Brain microvascular endothelial cell (primary cell): ENCODE measurements around the gene MRPL33.

ENCODE experiments used
- DNase-seq: peaks from one replicate; pipeline ENCODE4 v3.0.0-alpha.2; 2020
- H3K27ac ChIP-seq: fragments of 250-450 bp; sonication (Bioruptor Pico); 2 replicates; pipeline ENCODE4 v1.5.1; 2020; ENCODE audit warnings: mild to moderate bottlenecking, moderate library complexity
- H3K27me3 ChIP-seq: fragments of 250-450 bp; sonication (Bioruptor Pico); replicated peaks from 2 replicates; pipeline ENCODE4 v1.5.1; 2020; ENCODE audit warnings: mild to moderate bottlenecking
- H3K36me3 ChIP-seq: fragments of 250-450 bp; sonication (Bioruptor Pico); replicated peaks from 2 replicates; pipeline ENCODE4 v1.5.1; 2020; ENCODE audit warnings: mild to moderate bottlenecking
- H3K4me3 ChIP-seq: 2 replicates; pipeline ENCODE4 v1.5.1; 2011; ENCODE audit warnings: low read depth, mild to moderate bottlenecking, control low read depth, low read length, moderate library complexity
- in situ Hi-C: cut with HindIII; loops from 2 replicates; pipeline ENCODE4 v1.10.0; 2017; ENCODE audit warnings: low sequenced_read_pairs, low pct_ligation_motif_present
- TF ChIP-seq, protein P1 (sequence below): IDR thresholded peaks from 2 replicates; pipeline ENCODE4 v1.5.1; 2011; ENCODE audit warnings: low read depth, mild to moderate bottlenecking, moderate library complexity, low read length, control low read depth, inconsistent platforms; ENCODE audit errors: missing control alignments

The MRPL33 gene

GRCh38 chr2:27795093-27795834, 23.7 kb downstream of the MRPL33 start:
- DNase-seq, result no peak
- in situ Hi-C loops, result no loop called here
- Histone ChIP-seq H3K27ac (no peak overlapping the region), H3K36me3 (no peaks in the 10 kb centered on the region), H3K27me3 (no peaks in the 10 kb centered on the region), H3K4me3 (no peak overlapping the region)
- TF ChIP-seq, protein P1, sequence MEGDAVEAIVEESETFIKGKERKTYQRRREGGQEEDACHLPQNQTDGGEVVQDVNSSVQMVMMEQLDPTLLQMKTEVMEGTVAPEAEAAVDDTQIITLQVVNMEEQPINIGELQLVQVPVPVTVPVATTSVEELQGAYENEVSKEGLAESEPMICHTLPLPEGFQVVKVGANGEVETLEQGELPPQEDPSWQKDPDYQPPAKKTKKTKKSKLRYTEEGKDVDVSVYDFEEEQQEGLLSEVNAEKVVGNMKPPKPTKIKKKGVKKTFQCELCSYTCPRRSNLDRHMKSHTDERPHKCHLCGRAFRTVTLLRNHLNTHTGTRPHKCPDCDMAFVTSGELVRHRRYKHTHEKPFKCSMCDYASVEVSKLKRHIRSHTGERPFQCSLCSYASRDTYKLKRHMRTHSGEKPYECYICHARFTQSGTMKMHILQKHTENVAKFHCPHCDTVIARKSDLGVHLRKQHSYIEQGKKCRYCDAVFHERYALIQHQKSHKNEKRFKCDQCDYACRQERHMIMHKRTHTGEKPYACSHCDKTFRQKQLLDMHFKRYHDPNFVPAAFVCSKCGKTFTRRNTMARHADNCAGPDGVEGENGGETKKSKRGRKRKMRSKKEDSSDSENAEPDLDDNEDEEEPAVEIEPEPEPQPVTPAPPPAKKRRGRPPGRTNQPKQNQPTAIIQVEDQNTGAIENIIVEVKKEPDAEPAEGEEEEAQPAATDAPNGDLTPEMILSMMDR, result no peak

- Histone ChIP-seq H3K27ac (no peak overlapping the region), H3K4me3 (no peak overlapping the region), H3K36me3 (no peaks in the 10 kb centered on the region), H3K27me3 (no peaks in the 10 kb centered on the region)
- DNase-seq, result no peak
- in situ Hi-C loops, result no loop called here
- TF ChIP-seq, protein P1, result no peak
These were observed 24.4 kb downstream of the MRPL33 start for GRCh38 chr2:27795868-27796277.

DNA sequence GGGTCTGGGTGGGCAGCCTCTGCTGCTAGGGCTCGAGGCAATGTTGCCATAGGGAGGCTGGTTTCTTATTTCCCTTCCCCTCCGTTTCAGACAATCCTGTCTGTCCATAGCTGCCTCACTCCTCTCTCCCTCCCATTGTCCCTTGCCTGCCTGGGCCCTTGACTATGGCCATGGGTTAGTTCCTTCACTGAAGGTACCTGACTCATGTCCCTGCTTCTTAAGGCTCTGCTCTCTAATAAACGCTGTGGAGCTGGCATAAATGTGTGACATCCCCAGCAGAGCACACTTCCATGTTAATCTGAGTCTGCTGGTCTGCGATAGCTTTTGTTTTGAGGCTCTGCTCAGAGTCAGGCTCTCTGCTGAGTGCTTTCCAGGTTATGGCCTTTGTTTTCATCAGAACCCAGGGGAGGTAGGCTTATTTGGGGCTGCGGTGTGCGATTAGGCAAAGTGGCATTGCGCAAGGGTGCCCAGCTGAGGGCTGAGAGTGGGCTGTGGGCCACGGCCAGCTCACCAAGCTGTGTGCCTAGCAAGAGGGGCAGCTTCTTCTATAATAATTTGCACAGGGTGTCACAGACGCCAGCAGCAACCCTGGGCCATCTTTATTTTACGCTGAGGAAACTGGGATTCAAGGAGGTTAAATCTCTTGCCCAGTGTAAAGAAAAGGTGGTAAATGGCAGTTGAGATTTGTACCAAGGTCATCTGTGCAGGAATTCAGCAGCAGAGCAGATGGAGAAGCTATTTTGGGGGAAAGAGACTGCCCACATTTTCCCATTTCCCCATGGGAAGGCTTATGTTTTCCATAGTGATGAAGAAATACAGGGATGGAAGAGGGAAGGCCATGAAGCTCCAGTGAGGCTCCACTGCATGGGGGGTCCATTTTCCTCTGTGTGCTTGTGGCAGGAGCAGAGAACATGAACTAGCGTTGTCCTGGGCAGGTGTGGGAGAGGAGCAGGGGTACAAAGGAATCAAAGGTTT, 25.6 kb downstream of the MRPL33 start:
- no peaks in the 10 kb centered on the region for H3K36me3 ChIP-seq
- no peak for DNase-seq
- TF ChIP-seq, protein P1, result no peak
- no peak overlapping the region for H3K4me3 ChIP-seq
- no peak overlapping the region for H3K27ac ChIP-seq
- no peaks in the 10 kb centered on the region for H3K27me3 ChIP-seq
- in situ Hi-C loops, result no loop called here

DNA sequence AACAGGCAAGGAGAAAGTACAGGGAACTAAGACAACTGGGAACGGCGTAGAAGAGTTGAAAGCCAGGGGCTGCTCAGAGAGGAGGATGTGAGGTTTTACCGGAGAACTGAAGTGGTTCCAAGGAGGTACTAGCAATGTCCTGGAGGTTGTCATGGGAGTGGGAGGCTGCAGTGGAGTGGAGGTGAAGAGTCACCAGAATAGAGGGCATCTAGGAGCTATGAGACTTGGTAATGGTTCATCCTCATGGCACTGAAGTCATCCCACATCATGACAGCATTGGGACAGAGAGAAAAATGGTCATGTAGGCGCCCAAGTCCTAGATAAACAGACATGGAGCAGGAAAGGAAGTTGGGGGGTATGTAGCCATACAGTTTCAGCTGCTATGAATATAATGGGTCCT, 26.3 kb downstream of the MRPL33 start:
- no peak for DNase-seq
- H3K36me3 ChIP-seq, result no peaks in the 10 kb centered on the region
- in situ Hi-C loops, result no loop called here
- H3K4me3 ChIP-seq, result no peak overlapping the region
- H3K27ac ChIP-seq, result peak overlapping the region; percentile 89
- H3K27me3 ChIP-seq, result no peaks in the 10 kb centered on the region
- TF ChIP-seq, protein P1, result no peak

DNA sequence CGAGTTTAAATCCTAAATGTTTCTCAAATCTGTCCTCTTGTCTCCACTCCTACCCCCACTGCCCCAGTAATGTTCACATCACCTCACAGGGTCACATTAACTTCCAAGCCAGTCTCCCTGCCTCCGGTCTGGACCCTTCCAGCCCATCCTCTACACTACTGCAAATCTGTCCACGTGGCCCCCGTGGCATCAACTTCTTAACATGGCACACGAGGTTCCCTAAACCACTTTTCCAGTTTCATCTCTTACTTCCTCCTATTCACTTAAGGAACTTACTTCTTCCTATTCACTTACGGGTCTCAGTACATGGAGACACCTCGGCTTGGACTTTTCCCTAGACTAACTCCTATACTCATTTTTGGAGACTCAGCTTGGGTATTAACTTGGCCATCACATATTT, 27.0 kb downstream of the MRPL33 start:
- Histone ChIP-seq H3K36me3 (no peaks in the 10 kb centered on the region), H3K27me3 (no peaks in the 10 kb centered on the region), H3K27ac (peak overlapping the region; percentile 89), H3K4me3 (no peak overlapping the region)
- in situ Hi-C loops, result no loop called here
- TF ChIP-seq, protein P1, result no peak
- DNase-seq, result no peak
